Endothelial cell of umbilical vein (primary cell): ENCODE data around the gene ABCB6. TPM values are rescaled to one million over a fixed set of nuclear protein-coding genes. Genes with fewer than 3 reads are reported as not detected.

Experiments
- BruUV-seq: library from RNA; stranded (reverse); fragments of 400-500 nt; replicated peaks from 2 replicates; lab custom pipeline; 2021; lab: Mats Ljungman, UMichigan
- CTCF ChIA-PET: fragments of 300-600, 350-600 bp; sonication (Branson Sonifier 250); formaldehyde crosslinking; loops from one replicate; lab custom pipeline; 2021; ENCODE audit warnings: antibody characterized with exemption, inconsistent platforms; lab: Charles Lee
- POLR2A ChIA-PET: fragments of 300-600, 350-600 bp; sonication (Branson Sonifier 250); formaldehyde crosslinking; loops from one replicate; lab custom pipeline; 2021; ENCODE audit warnings: antibody characterized with exemption, inconsistent platforms; lab: Charles Lee
- DNase-seq: peaks from one replicate; pipeline ENCODE4 v3.0.0-alpha.2; 2011; ENCODE audit warnings: low read depth, low spot score
- FAIRE-seq: peaks from 2 replicates; lab custom pipeline; 2011; peaks lifted over from hg19 to GRCh38; lab: Jason Lieb, UNC
- H2AFZ ChIP-seq: 2 replicates; pipeline ENCODE4 v1.6.0; 2012; ENCODE audit warnings: low read depth, low read length, control low read depth, inconsistent platforms
- H3K27ac ChIP-seq: 2 replicates; pipeline ENCODE4 v1.5.1; 2011; ENCODE audit warnings: low read depth, mild to moderate bottlenecking, control low read depth, low read length, moderate library complexity; ENCODE audit not compliant: insufficient read depth
- H3K27me3 ChIP-seq, 2 experiments: 2 replicates each; pipeline versions ENCODE4 v1.6.0 to v1.6.1; 2011; ENCODE audit warnings: low read length in 2 of 2, mixed read lengths in 1 of 2; ENCODE audit not compliant: control insufficient read depth in 2 of 2, insufficient read depth in 2 of 2
- H3K36me3 ChIP-seq, 2 experiments: 2 replicates in 1 of 2; 3 replicates in 1 of 2; pipeline ENCODE4 v1.5.1; 2011; ENCODE audit warnings: low read length in 2 of 2, mild to moderate bottlenecking in 1 of 2, moderate library complexity in 1 of 2; ENCODE audit not compliant: control insufficient read depth in 2 of 2, insufficient read depth in 2 of 2; ENCODE audit errors: extremely low read depth in 1 of 2
- H3K4me1 ChIP-seq: 3 replicates; pipeline ENCODE4 v1.5.1; 2011; ENCODE audit warnings: mild to moderate bottlenecking, low read length; ENCODE audit not compliant: control insufficient read depth, insufficient read depth; ENCODE audit errors: extremely low read depth
- H3K4me2 ChIP-seq: 2 replicates; pipeline ENCODE4 v1.6.1; 2011; ENCODE audit warnings: low read length, control low read depth, mixed read lengths; ENCODE audit not compliant: insufficient read depth
- H3K4me3 ChIP-seq, 3 experiments: fragments of 200-600 bp in 1 of 3; sonication (generic), shearing (Covaris generic) in 1 of 3; replicated peaks in 1 of 3; 2 replicates each; pipeline ENCODE4 v1.5.1; 2011 to 2016; ENCODE audit warnings: control low read depth in 3 of 3, low read length in 3 of 3, mild to moderate bottlenecking in 2 of 3, inconsistent platforms in 1 of 3, low read depth in 1 of 3, moderate library complexity in 1 of 3; ENCODE audit not compliant: insufficient read depth in 1 of 3
- H3K79me2 ChIP-seq: 2 replicates; pipeline ENCODE4 v1.6.0; 2012; ENCODE audit warnings: low read length, inconsistent platforms; ENCODE audit not compliant: control insufficient read depth, insufficient read depth
- H3K9ac ChIP-seq: replicated peaks from 2 replicates; pipeline ENCODE3; 2011; ENCODE audit warnings: low read length, control low read depth; ENCODE audit not compliant: insufficient read depth; ENCODE audit errors: extremely low read depth
- H3K9me1 ChIP-seq: replicated peaks from 3 replicates; pipeline ENCODE4 v1.6.0; 2011; ENCODE audit warnings: mild to moderate bottlenecking, low read length; ENCODE audit not compliant: control insufficient read depth, insufficient read depth; ENCODE audit errors: extremely low read depth
- H3K9me3 ChIP-seq: replicated peaks from 2 replicates; pipeline ENCODE4 v1.5.1; 2012; ENCODE audit warnings: low read length, inconsistent platforms; ENCODE audit not compliant: control insufficient read depth, insufficient read depth
- H4K20me1 ChIP-seq: replicated peaks from 2 replicates; pipeline ENCODE3; 2011; ENCODE audit warnings: mild to moderate bottlenecking, low read length; ENCODE audit not compliant: control insufficient read depth, insufficient read depth; ENCODE audit errors: extremely low read depth
- CTCF ChIP-seq, 2 donors: IDR thresholded peaks; 1 replicate in 1 of 2; 2 replicates in 1 of 2; pipeline ENCODE4 v1.5.1; 2011; ENCODE audit warnings: low read length in 2 of 2, mild to moderate bottlenecking in 2 of 2, moderate library complexity in 2 of 2, control low read depth in 1 of 2, inconsistent platforms in 1 of 2, low read depth in 1 of 2; ENCODE audit not compliant: insufficient read depth in 1 of 2; ENCODE audit errors: extremely low read depth in 1 of 2
- EZH2 ChIP-seq: IDR thresholded peaks from 2 replicates; pipeline ENCODE4 v1.6.1; 2012; ENCODE audit warnings: borderline replicate concordance, low read depth, mild to moderate bottlenecking, moderate library complexity, low read length, inconsistent platforms; ENCODE audit not compliant: severe bottlenecking
- FOS ChIP-seq: IDR thresholded peaks from 2 replicates; pipeline ENCODE4 v1.6.1; 2011; ENCODE audit warnings: mild to moderate bottlenecking, low read length, moderate library complexity, borderline replicate concordance; ENCODE audit not compliant: insufficient read depth
- GATA2 ChIP-seq: IDR thresholded peaks from 2 replicates; pipeline ENCODE4 v1.7.0; 2011; ENCODE audit warnings: low read depth, mild to moderate bottlenecking, moderate library complexity, mixed read lengths, low read length; ENCODE audit not compliant: insufficient read length, insufficient read depth
- JUN ChIP-seq: IDR thresholded peaks from 2 replicates; pipeline ENCODE4 v1.6.1; 2011; ENCODE audit warnings: borderline replicate concordance, low read depth; ENCODE audit not compliant: insufficient read length, insufficient read depth
- MAX ChIP-seq: IDR thresholded peaks from 2 replicates; pipeline ENCODE4 v1.6.1; 2011; ENCODE audit not compliant: insufficient read depth, insufficient read length
- MYC ChIP-seq: IDR thresholded peaks from one replicate; pipeline ENCODE4 v1.6.1; 2011; ENCODE audit warnings: mild to moderate bottlenecking, low read depth, low read length
- POLR2A ChIP-seq: IDR thresholded peaks from 2 replicates; pipeline ENCODE4 v1.6.1; 2012; ENCODE audit warnings: low read depth, mild to moderate bottlenecking, control low read depth, low read length
- POLR2AphosphoS5 ChIP-seq: IDR thresholded peaks from 2 replicates; pipeline ENCODE4 v1.6.1; 2012; ENCODE audit warnings: low read depth, mild to moderate bottlenecking, control low read depth, low read length, moderate library complexity; ENCODE audit not compliant: insufficient read depth
- dilution Hi-C: fragments of 300-500 bp; cut with MboI; formaldehyde crosslinking; loops from one replicate; pipeline ENCODE4 v1.15.0; 2019; ENCODE audit warnings: low sequenced_read_pairs; ENCODE audit not compliant: extremely low pct_ligation_motif_present
- intact Hi-C: fragments of 100-400 bp; cut with micrococcal nuclease; formaldehyde crosslinking; loops from one replicate; pipeline ENCODE4 v1.10.0; 2022
- polyA plus RNA-seq, 4 experiments: library from polyadenylated mRNA; depleted of rRNA in 3 of 4; stranded (reverse) in 3 of 4; unstranded in 1 of 4; fragments of >200 nt; gene quantifications; 2 replicates each; pipeline versions ENCODE4 v1.2.1 to v1.2.3, GENCODE V29; 2011 to 2012; ENCODE audit warnings: missing spikeins in 1 of 4
- total RNA-seq: library from RNA; stranded (reverse); gene quantifications from 2 replicates; pipeline ENCODE4 v1.2.3, GENCODE V29; 2021

The ABCB6 gene
- total and polyA plus RNA-seq, 2 donors (not counting 3 experiments of a cell fraction or from before 2014, with no cell fraction given): 25.7 to 32.5 TPM

- POLR2A ChIA-PET: no interaction called here
- Histone ChIP-seq H2AFZ (no peak overlapping the region), H3K4me2 (no peak overlapping the region), H3K4me3 (no peak overlapping the region), H4K20me1 (peaks cover 3% of the 10 kb centered on the region), H3K9me1 (no peaks in the 10 kb centered on the region), H3K36me3 (peaks cover 0 to 7% of the 10 kb centered on the region in 2 experiments), H3K9me3 (no peaks in the 10 kb centered on the region), H3K79me2 (no peaks in the 10 kb centered on the region), H3K9ac (no peak overlapping the region), H3K4me1 (no peaks in the 10 kb centered on the region), H3K27ac (no peak overlapping the region), H3K27me3 (no peaks in the 10 kb centered on the region)
- BruUV-seq: no TSS peak
- no peak for TF ChIP-seq POLR2AphosphoS5
- no peak for TF ChIP-seq CTCF (IDR thresholded peaks at IDR 0.05; ENCODE audit: extremely low read depth in 1 of 2, insufficient read depth in 1 of 2, low read depth in 1 of 2, low read length in 2 of 2)
- TF ChIP-seq JUN: no peak
- no peak for TF ChIP-seq EZH2
- no peak for TF ChIP-seq POLR2A
- no peak for TF ChIP-seq MAX
- TF ChIP-seq FOS: no peak
- no peak for TF ChIP-seq MYC
- no peak for TF ChIP-seq GATA2
- CTCF ChIA-PET: no interaction called here
- FAIRE-seq (no peak), DNase-seq (no peak)
- dilution Hi-C loops: no loop called here
- intact Hi-C loops: no loop called here
These were observed 50.8 kb downstream of the ABCB6 start for GRCh38 chr2:219167997-219168396.
